Thyroid gland (tissue), 4 donors: ENCODE measurements around the gene WDR6. TPM values are rescaled to one million over a fixed set of nuclear protein-coding genes. Genes with fewer than 3 reads are reported as not detected.
A peak's percentile ranks its signal among the peaks of the same experiment; 100 is the strongest.

ENCODE experiments used
- DNase-seq, 2 donors: peaks; one replicate each; pipeline ENCODE4 v3.0.0-alpha.2; 2019
- H3K27ac ChIP-seq, 3 donors: fragments of 200-600 bp; sonication (generic); 1 replicate in 2 of 3; 2 replicates in 1 of 3; pipeline ENCODE4 v1.5.1; 2016 to 2019; ENCODE audit warnings: mild to moderate bottlenecking in 1 of 3, moderate library complexity in 1 of 3
- H3K27me3 ChIP-seq: fragments of 200-600 bp; sonication (generic); one replicate; pipeline ENCODE4 v1.5.1; 2019
- H3K36me3 ChIP-seq, 2 donors: fragments of 200-600 bp; sonication (generic); one replicate each; pipeline ENCODE4 v1.5.1; 2016 to 2019
- H3K4me1 ChIP-seq, 2 donors: fragments of 200-600 bp; sonication (generic); one replicate each; pipeline ENCODE4 v1.5.1; 2017 to 2019
- H3K4me3 ChIP-seq, 3 donors: fragments of 200-600 bp; sonication (generic); replicated peaks in 1 of 3; 1 replicate in 2 of 3; 2 replicates in 1 of 3; pipeline ENCODE4 v1.5.1; 2016; ENCODE audit warnings: mild to moderate bottlenecking in 1 of 3
- H3K9me3 ChIP-seq: fragments of 200-600 bp; sonication (generic); one replicate; pipeline ENCODE4 v1.5.1; 2017
- POLR2A ChIP-seq, 2 donors: fragments of 450-650 bp; IDR thresholded peaks; one replicate each; pipeline ENCODE4 v1.6.1; 2017; ENCODE audit warnings: antibody characterized with exemption in 2 of 2, mild to moderate bottlenecking in 2 of 2, moderate library complexity in 1 of 2
- WGBS, 2 donors: methylation state at CpG; one replicate each; pipeline ENCODE4 v1.1.5; 2017; 5-methylcytosine and 5-hydroxymethylcytosine counted together
- intact Hi-C: fragments of 100-400 bp; cut with DNase I; formaldehyde crosslinking; loops from one replicate; pipeline ENCODE4 v1.15.1; 2023
- total RNA-seq, 4 donors: library from RNA; depleted of rRNA; stranded (reverse); fragments of >200 nt; gene quantifications; one replicate each; pipeline ENCODE4 v1.2.3, GENCODE V29; 2016
- TF ChIP-seq, protein P1 (sequence below), 6 experiments: fragments of 200-600 bp in 3 of 6; fragments of 450-650 bp in 3 of 6; sonication (generic) in 3 of 6; IDR thresholded peaks; one replicate each; pipeline ENCODE4 v1.5.1; 2016 to 2019; ENCODE audit warnings: antibody characterized with exemption in 6 of 6, mild to moderate bottlenecking in 2 of 6, inconsistent platforms in 1 of 6, moderate library complexity in 1 of 6

WDR6 gene
- total RNA-seq, 4 donors from 2014 or later = 125 to 169 (median 149) TPM

- 89% methylated on average over 20 to 23 of the region's 24 CpGs for WGBS, 2 donors
- peak; percentile 42 to 47 for DNase-seq
- Histone ChIP-seq H3K36me3 (peaks cover 23 to 29% of the 10 kb centered on the region in 2 donors), H3K4me1 (peaks cover 14% of the 10 kb centered on the region in 2 donors), H3K27ac (no peak overlapping the region), H3K9me3 (no peaks in the 10 kb centered on the region), H3K27me3 (no peaks in the 10 kb centered on the region), H3K4me3 (no peak overlapping the region)
- intact Hi-C loops = no loop called here
- no peak for TF ChIP-seq POLR2A (IDR thresholded peaks at IDR 0.05)
- TF ChIP-seq, protein P1, sequence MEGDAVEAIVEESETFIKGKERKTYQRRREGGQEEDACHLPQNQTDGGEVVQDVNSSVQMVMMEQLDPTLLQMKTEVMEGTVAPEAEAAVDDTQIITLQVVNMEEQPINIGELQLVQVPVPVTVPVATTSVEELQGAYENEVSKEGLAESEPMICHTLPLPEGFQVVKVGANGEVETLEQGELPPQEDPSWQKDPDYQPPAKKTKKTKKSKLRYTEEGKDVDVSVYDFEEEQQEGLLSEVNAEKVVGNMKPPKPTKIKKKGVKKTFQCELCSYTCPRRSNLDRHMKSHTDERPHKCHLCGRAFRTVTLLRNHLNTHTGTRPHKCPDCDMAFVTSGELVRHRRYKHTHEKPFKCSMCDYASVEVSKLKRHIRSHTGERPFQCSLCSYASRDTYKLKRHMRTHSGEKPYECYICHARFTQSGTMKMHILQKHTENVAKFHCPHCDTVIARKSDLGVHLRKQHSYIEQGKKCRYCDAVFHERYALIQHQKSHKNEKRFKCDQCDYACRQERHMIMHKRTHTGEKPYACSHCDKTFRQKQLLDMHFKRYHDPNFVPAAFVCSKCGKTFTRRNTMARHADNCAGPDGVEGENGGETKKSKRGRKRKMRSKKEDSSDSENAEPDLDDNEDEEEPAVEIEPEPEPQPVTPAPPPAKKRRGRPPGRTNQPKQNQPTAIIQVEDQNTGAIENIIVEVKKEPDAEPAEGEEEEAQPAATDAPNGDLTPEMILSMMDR (IDR thresholded peaks at IDR 0.05) = peak in 3 of 6 experiments; percentile 35 to 44 (median 39)
These were observed 6.8 kb downstream of the WDR6 start for GRCh38 chr3:49013738-49014660.

- H3K36me3 ChIP-seq = peaks cover 23 to 29% of the 10 kb centered on the region in 2 donors
- 78 to 93% methylated on average over 6 of the region's 8 CpGs for WGBS, 2 donors
- intact Hi-C loops = no loop called here
- TF ChIP-seq, protein P1 (IDR thresholded peaks at IDR 0.05) = no peak
- TF ChIP-seq POLR2A (IDR thresholded peaks at IDR 0.05) = no peak
- H3K27me3 ChIP-seq = no peaks in the 10 kb centered on the region
- no peak overlapping the region for H3K27ac ChIP-seq
- no peak overlapping the region for H3K4me3 ChIP-seq
- no peaks in the 10 kb centered on the region for H3K9me3 ChIP-seq
- no peak for DNase-seq
- peaks cover 20 to 23% of the 10 kb centered on the region in 2 donors for H3K4me1 ChIP-seq
These were observed 7.9 kb downstream of the WDR6 start for GRCh38 chr3:49015072-49015471.

- H3K36me3 ChIP-seq = peaks cover 23 to 29% of the 10 kb centered on the region in 2 donors
- H3K27ac ChIP-seq = no peak overlapping the region
- intact Hi-C loops = no loop called here
- no peak for TF ChIP-seq POLR2A (IDR thresholded peaks at IDR 0.05)
- TF ChIP-seq, protein P1 (IDR thresholded peaks at IDR 0.05) = no peak
- H3K4me3 ChIP-seq = no peak overlapping the region
- H3K9me3 ChIP-seq = no peaks in the 10 kb centered on the region
- DNase-seq = no peak
- WGBS, 2 donors = 86 to 87% methylated on average over 6 of the region's 6 CpGs
- peaks cover 26 to 28% of the 10 kb centered on the region in 2 donors for H3K4me1 ChIP-seq
- H3K27me3 ChIP-seq = no peaks in the 10 kb centered on the region
These were observed 8.6 kb downstream of the WDR6 start for GRCh38 chr3:49015765-49016164.

- 83 to 94% methylated on average over 6 of the region's 6 CpGs for WGBS, 2 donors
- H3K27me3 ChIP-seq = no peaks in the 10 kb centered on the region
- no peak overlapping the region for H3K27ac ChIP-seq
- H3K36me3 ChIP-seq = peaks cover 23 to 29% of the 10 kb centered on the region in 2 donors
- no peak for DNase-seq
- intact Hi-C loops = no loop called here
- no peak overlapping the region for H3K4me3 ChIP-seq
- TF ChIP-seq, protein P1 (IDR thresholded peaks at IDR 0.05) = no peak
- no peak for TF ChIP-seq POLR2A (IDR thresholded peaks at IDR 0.05)
- H3K4me1 ChIP-seq = peaks cover 26 to 28% of the 10 kb centered on the region in 2 donors
- H3K9me3 ChIP-seq = no peaks in the 10 kb centered on the region
These were observed 9.4 kb downstream of the WDR6 start for GRCh38 chr3:49016414-49017228.
